ENCODE measurements around the gene OR51A7.
"Not testable (repeated sequence)": the region's sequence is repeated elsewhere in the genome, so short reads cannot be mapped to it uniquely, and the experiment has no call there.

The OR51A7 gene

GRCh38 chr11:4932751-4933150 is 29.2 kb downstream of the OR51A7 start:
- ChIA-PET CTCF (interaction anchor here (0.8 to 1.3 kb wide), 2 partner anchors 12 to 41 kb away, joined by 3 to 4 read pairs; no protein-coding TSS in a partner anchor), POLR2A (no interaction called here)
- DNase-seq (ENCODE audit: extremely low spot score) = no peak
- no peak for TF ChIP-seq CTCF (IDR thresholded peaks at IDR 0.05; ENCODE audit: control extremely low read depth, extremely low read depth, low read depth, missing control alignments)

GRCh38 chr11:4936745-4937144 is 33.2 kb downstream of the OR51A7 start:
- CTCF ChIA-PET = no interaction called here
- POLR2A ChIA-PET = no interaction called here
- DNase-seq (ENCODE audit: extremely low spot score) = no peak
- TF ChIP-seq CTCF (IDR thresholded peaks at IDR 0.05; ENCODE audit: control extremely low read depth, extremely low read depth, low read depth, missing control alignments) = no peak

DNA sequence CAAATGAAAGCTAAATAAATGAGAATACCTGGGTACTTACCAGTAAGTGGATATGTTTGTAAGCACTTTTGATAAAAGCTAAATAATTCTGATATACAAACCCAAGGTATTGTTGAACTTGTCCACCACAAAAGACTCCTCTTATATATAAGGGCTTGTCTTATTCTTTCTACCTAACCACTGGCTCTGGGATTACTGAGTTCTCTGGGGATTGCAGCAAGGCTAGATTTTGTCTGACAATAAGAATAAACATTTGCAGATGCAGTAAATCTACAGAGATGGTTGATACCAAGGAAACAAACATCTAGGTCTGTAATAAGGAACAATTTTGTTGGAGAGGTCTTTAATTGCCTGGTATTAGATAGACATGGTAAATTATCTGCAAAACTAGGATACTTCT is 43.9 kb downstream of the OR51A7 start, which contains the start of gene OR51A4:
Gene OR51A4, minus strand, starts transcription at position 101 of the 400 bp plus-strand sequence. CDS start 505 bp downstream, outside the sequence.
- no peak for TF ChIP-seq CTCF (IDR thresholded peaks at IDR 0.05; ENCODE audit: control extremely low read depth, extremely low read depth, low read depth, missing control alignments)
- ChIA-PET POLR2A (no interaction called here), CTCF (no interaction called here)
- DNase-seq (ENCODE audit: extremely low spot score) = no peak

DNA sequence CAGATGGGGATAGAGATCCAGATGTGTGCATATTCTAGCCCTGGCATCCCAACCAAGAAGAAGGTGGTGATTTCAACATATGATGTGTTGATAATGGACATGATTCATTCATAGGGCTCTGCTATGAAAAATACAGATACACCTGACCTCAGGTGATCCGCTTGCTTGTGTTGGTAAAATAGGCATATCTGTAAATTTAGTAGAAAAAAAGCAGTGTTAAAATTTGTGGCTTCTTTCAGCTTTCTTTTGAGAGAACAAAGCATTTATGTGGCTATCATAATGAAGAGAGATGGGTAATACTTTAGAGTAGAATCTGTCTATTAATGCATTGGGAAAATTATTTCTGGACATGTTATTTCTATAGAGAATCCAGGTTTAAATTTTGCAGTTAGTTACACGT is 52.0 kb downstream of the OR51A7 start, which contains the start of gene OR51A2:
Gene OR51A2, minus strand, starts transcription at position 101 of the 400 bp plus-strand sequence. Its CDS starts 0 bp downstream, at position 101.
- CTCF ChIA-PET; DNase-seq (ENCODE audit: extremely low spot score): not testable (repeated sequence)

DNA sequence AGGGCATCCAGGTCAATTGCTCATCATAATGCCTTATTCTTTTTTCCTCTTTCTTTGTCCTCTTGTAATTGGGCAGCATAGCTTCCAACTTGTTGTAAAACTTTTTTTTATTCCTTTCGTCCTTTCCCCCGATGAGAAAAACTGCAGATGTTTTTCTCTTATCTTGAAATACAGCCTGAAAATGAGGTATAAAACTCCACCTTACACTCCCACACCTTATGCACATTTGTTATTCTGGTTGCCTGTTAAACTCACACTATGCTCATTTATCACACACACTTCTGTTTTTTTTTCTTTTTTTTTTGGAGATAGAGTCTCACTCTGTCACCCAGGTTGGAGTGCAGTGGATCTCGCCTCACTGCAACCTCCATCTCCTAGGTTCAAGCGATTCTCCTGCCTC is 53.8 kb downstream of the OR51A7 start:
- DNase-seq (ENCODE audit: extremely low spot score) = no peak
- ChIA-PET CTCF (interaction anchor here (0.9 to 1.1 kb wide), 2 partner anchors 9 to 14 kb away, joined by 3 read pairs; no protein-coding TSS in a partner anchor), POLR2A (no interaction called here)
- TF ChIP-seq CTCF (IDR thresholded peaks at IDR 0.05; ENCODE audit: control extremely low read depth, extremely low read depth, low read depth, missing control alignments) = no peak

More for the DNA sequence above, 52.0 kb downstream of the OR51A7 start, which contains the start of gene OR51A2:
- POLR2A ChIA-PET = not testable (repeated sequence)

Measured in GM10248 (cell line).